Measurements from ENCODE around the gene CNFN. TPM values are rescaled to one million over a fixed set of nuclear protein-coding genes. Genes with fewer than 3 reads are reported as not detected.

The CNFN gene
- total RNA-seq, 1 experiment from 2014 or later, result 7.1 TPM

- H3K4me3 Mint-ChIP-seq, result peak overlapping the region; percentile 80 to 90
- H2BK20ac ChIP-seq (ENCODE audit: low read depth, low read length, poor library complexity, severe bottlenecking), result no peak overlapping the region
- H2BK120ac ChIP-seq (ENCODE audit: low read depth, low read length, poor library complexity, severe bottlenecking), result no peak overlapping the region
- H3K4me1 ChIP-seq (ENCODE audit: insufficient read depth, low read length), result no peaks in the 10 kb centered on the region
- H3K27ac Mint-ChIP-seq, result no peak overlapping the region
- peak; percentile 45 for DNase-seq
- H3K36me3 Mint-ChIP-seq (ENCODE audit: insufficient read depth in 1 of 3, low read depth in 3 of 3), result peaks cover 0 to 13% (median 3%) of the 10 kb centered on the region in 3 experiments; a peak in 5 of 7 replicates
- H3K9ac ChIP-seq (ENCODE audit: extremely low read depth, insufficient read length, low read length), result peak overlapping the region; percentile 3
- H4K8ac ChIP-seq (replicated peaks; ENCODE audit: insufficient read length, low read depth, low read length), result no peak overlapping the region
- no peak overlapping the region for H4K5ac ChIP-seq (ENCODE audit: insufficient read length, low read depth, low read length)
- no peak overlapping the region for H2BK15ac ChIP-seq (ENCODE audit: low read depth, low read length)
- peaks cover 0 to 3% of the 10 kb centered on the region in 2 experiments; a peak in 3 of 5 replicates for H3K9me3 Mint-ChIP-seq
- H3K27me3 Mint-ChIP-seq (ENCODE audit: low read depth), result peaks cover 94% of the 10 kb centered on the region
- H3K23ac ChIP-seq (ENCODE audit: insufficient read length, low read depth, low read length), result no peak overlapping the region
- H3K4ac ChIP-seq (ENCODE audit: low read depth, low read length), result no peak overlapping the region
- no peaks in the 10 kb centered on the region for H4K20me1 ChIP-seq (ENCODE audit: control insufficient read depth, insufficient read depth, insufficient read length)
- peaks cover 24 to 42% of the 10 kb centered on the region in 2 experiments for H3K4me1 Mint-ChIP-seq
- no peaks in the 10 kb centered on the region for H3K79me1 ChIP-seq (ENCODE audit: insufficient read depth, low read depth, low read length, poor library complexity, severe bottlenecking)
- H3K27me3 ChIP-seq (ENCODE audit: insufficient read depth, low read length), result peaks cover 17% of the 10 kb centered on the region; the same call in 1 of the 2 replicates
- peak overlapping the region; percentile 70 for H3K4me2 ChIP-seq (ENCODE audit: insufficient read depth, insufficient read length, low read length)
- H3K14ac ChIP-seq (ENCODE audit: insufficient read depth, low read length), result 0 out of 2 replicates have a peak overlapping the region, but pooled peaks have one; percentile 54
- no peak overlapping the region for H4K91ac ChIP-seq (ENCODE audit: insufficient read length, low read depth, low read length)
- H2BK12ac ChIP-seq (ENCODE audit: insufficient read length, low read depth, low read length), result no peak overlapping the region
- H3K27ac ChIP-seq (ENCODE audit: insufficient read length, low read depth, low read length), result no peak overlapping the region
- no peak overlapping the region for H3K56ac ChIP-seq (ENCODE audit: insufficient read length, low read depth, low read length)
- H3K79me2 ChIP-seq (ENCODE audit: insufficient read depth, low read length), result no peaks in the 10 kb centered on the region
- H2AK5ac ChIP-seq (ENCODE audit: insufficient read length, low read length), result no peak overlapping the region
- H2BK5ac ChIP-seq (ENCODE audit: insufficient read length, low read length), result no peak overlapping the region
- no CpG with 5 or more reads among the region's 38 CpGs for WGBS (ENCODE audit: extremely low coverage, insufficient read length, low lambda C conversion rate)
- no peaks in the 10 kb centered on the region for H3K9me3 ChIP-seq (ENCODE audit: control insufficient read depth, low read depth, low read length)
- H3T11ph ChIP-seq (ENCODE audit: low read length), result no peak overlapping the region
- peak overlapping the region; percentile 63 for H3K18ac ChIP-seq (ENCODE audit: insufficient read length, low read depth, low read length)
- no peak for TF ChIP-seq CTCF (conservative IDR thresholded peaks at IDR 0.05)
- H3K23me2 ChIP-seq (ENCODE audit: insufficient read length, low read depth, low read length, poor library complexity, severe bottlenecking), result peaks cover 7% of the 10 kb centered on the region
- H2AFZ ChIP-seq (ENCODE audit: low read length), result no peak overlapping the region
Measured at GRCh38 chr19:42422901-42423461, 32.9 kb upstream of the CNFN start.

Data from H9 (cell line).